Measurements from ENCODE around the gene IL1RAP. TPM values are rescaled to one million over a fixed set of nuclear protein-coding genes. Genes with fewer than 3 reads are reported as not detected.
"Not testable (repeated sequence)": the region's sequence is repeated elsewhere in the genome, so short reads cannot be mapped to it uniquely, and the experiment has no call there.

Gene IL1RAP
- total RNA-seq, 1 donor from 2014 or later: 13.9 TPM

DNA sequence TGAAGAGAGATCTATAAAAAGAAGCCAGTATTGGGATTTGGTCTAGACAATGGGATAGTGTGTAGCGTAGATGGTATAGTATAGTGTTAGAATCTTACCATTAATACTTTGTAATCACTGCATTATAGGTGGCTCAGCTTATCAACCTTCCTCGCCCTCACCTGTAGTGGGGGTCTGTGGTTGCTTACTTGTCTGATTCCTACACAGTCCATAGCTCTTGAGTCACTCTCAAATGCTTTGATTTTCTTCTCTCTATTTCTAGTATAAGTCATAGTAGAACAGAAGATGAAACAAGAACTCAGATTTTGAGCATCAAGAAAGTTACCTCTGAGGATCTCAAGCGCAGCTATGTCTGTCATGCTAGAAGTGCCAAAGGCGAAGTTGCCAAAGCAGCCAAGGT lies 115.2 kb downstream of the IL1RAP start:
- FAIRE-seq: no peak
- DNase-seq (ENCODE audit: low spot score in 2 of 2): no peak

- DNase-seq (ENCODE audit: low spot score in 2 of 2) (no peak), FAIRE-seq (no peak)
Measured at GRCh38 chr3:190631295-190631694, 117.4 kb downstream of the IL1RAP start.

- DNase-seq (ENCODE audit: low spot score in 2 of 2): no peak
- no peak for FAIRE-seq
Measured at GRCh38 chr3:190641564-190641963, 127.7 kb downstream of the IL1RAP start.

- FAIRE-seq (no peak), DNase-seq (ENCODE audit: low spot score in 2 of 2) (no peak)
Measured at GRCh38 chr3:190642016-190642415, 128.1 kb downstream of the IL1RAP start.

DNA sequence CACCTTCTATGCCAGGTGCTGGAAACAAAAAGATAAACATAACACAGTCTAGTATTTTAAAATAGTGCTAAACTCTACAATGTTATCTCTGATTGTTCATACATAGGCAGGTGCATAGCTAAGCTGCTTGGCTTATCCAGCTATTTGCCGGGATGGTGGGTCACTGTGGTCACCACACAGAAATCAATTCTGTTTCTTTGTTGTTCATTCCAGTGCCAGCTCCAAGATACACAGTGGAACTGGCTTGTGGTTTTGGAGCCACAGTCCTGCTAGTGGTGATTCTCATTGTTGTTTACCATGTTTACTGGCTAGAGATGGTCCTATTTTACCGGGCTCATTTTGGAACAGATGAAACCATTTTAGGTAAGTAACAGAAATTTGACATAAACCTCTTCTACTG lies 130.2 kb downstream of the IL1RAP start:
- FAIRE-seq: no peak
- no peak for DNase-seq (ENCODE audit: low spot score in 2 of 2)

DNA sequence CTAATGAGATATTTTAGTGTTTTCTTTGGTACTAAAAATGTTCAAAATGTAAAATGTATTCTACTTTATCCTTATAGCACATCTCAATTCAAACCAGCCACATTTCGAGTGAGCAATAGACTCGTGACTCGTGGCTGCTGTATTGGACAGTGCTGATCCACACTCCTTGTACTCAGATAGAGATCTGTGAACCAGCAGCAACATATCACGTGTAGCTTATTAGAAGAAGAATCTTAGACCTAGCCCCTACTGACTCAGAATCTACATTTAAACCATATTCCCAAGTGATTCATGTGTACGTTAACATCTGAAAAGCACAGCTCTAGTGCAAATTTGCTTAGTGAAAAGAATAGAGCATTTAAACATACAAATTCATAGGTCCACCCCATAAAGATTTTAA lies 130.9 kb downstream of the IL1RAP start:
- DNase-seq (ENCODE audit: low spot score in 2 of 2) (no peak), FAIRE-seq (no peak)

DNA sequence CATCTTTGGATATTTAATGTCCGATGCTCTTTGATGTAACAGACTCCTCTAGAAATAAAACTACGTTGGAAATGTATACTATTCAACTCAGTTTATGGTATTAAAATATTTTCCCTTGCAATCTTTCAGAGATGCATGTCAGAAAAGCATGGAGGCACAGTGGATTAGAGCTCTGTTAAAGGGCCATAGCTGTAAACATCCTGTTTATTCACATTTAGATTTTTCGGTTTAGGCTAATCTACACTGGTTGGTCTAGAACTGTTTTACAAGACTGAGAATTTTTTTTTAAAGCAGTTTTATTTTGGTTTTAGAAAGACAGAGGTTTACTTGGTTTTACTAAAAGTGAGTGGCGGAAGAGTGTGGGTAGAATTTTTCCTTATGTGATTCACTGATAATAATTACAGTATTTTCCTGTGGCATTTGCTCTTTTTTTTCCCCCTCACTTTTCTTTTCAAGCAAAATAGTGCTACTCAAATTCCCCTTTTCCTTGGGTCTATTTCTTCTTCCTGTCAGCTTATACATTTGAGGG lies 132.1 kb downstream of the IL1RAP start:
- DNase-seq (ENCODE audit: low spot score in 2 of 2) (no peak), FAIRE-seq (no peak)

DNA sequence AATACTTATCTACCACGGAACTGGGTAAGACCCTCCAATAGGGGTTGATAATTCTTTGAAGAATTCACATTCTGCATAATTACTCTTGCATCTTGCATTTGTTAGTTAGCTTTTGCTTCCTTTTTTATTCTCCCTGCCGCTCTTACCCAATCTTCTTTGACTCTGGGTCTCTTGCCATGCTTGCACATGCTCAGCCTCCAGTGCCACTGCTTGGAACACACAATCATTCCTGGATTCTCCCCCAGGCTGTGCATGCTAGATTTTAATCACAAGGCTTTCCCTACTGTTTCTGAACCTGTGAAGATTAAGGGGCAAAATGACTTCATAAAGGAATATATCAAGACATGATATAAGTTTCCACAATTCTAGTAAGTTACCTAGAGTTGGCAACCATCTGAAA lies 133.1 kb downstream of the IL1RAP start:
- FAIRE-seq (no peak), DNase-seq (ENCODE audit: low spot score in 2 of 2) (no peak)

- FAIRE-seq: no peak
- DNase-seq (ENCODE audit: low spot score in 2 of 2): no peak
Measured at GRCh38 chr3:190655933-190656332, 142.0 kb downstream of the IL1RAP start.

GRCh38 chr3:190658106-190658505 lies 144.2 kb downstream of the IL1RAP start:
- no peak for FAIRE-seq
- no peak for DNase-seq (ENCODE audit: low spot score in 2 of 2)

DNA sequence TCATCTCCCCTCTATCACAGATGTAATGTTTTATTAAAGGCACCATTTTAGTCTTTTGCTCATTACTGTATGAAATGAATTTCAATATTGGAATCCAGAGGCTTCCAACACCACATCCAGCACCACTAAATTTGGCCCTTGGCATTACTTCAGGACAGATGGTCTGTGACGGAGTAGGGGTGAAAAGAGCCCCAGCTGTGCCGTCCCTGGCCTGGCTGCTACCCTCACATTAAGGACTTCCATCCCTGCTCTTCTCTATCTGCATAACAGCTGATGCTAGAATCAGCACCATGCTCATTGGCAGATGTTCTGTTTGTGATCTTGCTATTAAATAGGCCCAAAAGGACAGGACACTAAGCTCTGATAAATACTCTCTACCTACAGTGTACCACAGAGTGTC lies 152.9 kb downstream of the IL1RAP start:
- DNase-seq (ENCODE audit: low spot score in 2 of 2) (no peak), FAIRE-seq (no peak)

- DNase-seq (ENCODE audit: low spot score in 2 of 2): no peak
- no peak for FAIRE-seq
Measured at GRCh38 chr3:190671658-190672057, 157.8 kb downstream of the IL1RAP start.

DNA sequence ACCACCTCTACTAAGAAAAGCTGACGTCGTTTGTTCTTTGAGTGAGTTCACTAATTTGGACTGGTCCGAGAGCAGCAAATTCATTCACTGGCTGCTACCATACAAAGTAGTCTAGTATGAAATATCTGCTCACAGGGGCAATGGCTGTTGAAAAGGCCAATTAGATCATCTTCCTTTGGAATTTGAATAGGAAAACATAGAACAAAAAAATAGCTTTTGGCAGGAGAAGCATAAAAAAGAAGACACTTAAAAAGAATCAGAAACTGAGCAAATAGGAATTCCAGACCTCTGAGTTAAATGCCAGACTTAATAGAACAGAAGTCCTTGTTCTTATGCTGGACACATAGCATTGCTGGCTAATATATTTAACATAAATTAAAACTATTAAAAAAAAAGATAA lies 159.3 kb downstream of the IL1RAP start:
- no peak for FAIRE-seq
- DNase-seq (ENCODE audit: low spot score in 2 of 2): no peak

DNA sequence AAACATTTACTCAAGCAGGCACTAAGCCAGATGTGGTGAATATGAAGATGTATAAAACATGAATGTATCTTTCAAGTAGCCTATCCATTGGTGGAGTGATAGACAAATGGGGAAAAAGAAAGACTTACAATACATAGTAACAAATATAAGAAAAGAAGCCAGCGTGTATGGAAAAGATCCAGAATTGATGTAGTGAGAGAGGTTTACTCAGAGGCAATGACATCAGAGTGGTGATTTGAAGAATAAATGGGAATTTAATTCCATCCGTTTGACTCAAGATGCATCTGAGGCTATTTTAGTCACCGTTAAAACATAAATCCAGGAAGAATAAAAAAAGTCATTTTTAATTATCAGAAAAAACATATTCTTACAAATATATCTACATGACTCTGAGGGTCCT lies 162.6 kb downstream of the IL1RAP start:
- DNase-seq (ENCODE audit: low spot score in 2 of 2) (no peak), FAIRE-seq (no peak)

DNA sequence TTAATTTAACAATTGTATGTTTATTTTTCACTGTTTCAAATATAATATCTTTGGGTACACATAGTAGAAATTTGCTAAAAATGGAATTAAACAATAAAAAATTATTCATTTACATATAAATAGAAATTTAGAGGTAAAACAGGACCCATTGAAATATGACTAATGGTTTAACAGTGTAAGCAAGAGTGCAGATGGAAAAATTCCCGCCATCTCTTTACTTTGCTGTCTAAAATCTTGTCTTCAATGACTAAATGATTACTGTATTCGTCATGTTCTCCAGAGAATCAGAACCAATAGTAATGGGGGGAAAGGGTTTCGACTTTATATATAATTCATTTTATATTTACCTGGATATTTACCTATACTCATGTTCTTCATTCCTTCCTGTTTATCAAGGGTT lies 163.1 kb downstream of the IL1RAP start:
- FAIRE-seq (no peak), DNase-seq (ENCODE audit: low spot score in 2 of 2) (no peak)

DNA sequence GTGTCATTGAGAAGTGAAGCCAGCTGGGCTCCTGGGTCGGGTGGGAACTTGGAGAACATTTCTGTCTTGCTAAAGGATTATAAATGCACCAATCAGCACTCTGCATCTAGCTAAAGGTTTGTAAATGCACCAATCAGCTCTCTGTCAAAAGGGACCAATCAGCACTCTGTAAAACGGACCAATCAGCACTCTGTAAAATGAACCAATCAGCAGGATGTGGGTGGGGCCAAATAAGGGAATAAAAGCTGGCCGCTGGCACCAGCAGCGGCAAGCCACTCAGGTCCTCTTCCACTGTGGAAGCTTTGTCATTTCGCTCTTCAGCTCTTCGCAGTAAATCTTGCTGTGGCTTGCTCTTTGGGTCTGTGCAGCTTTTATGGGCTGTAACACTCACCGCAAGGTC lies 164.0 kb downstream of the IL1RAP start:
- DNase-seq (ENCODE audit: low spot score in 2 of 2); FAIRE-seq: not testable (repeated sequence)

DNA sequence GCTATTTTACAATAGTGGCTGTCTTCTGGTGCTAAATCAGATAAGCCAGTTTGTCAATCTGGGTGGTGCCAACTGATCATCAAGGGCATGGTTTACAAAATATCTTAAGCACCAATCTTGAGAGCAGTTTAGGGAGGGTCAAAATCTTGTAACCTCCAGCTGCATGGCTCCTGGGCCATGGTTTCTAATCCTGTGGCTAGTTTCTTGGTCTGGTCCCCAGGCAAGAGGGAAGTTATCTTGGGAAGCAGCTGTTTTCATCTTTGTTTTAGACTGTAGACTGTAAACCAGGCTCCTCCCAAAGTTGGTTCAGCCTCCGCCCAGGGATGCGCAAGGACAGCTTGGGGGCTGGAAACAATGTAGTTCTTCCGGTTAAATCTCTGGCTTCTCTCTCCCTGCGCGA lies 166.8 kb downstream of the IL1RAP start:
- FAIRE-seq (no peak), DNase-seq (ENCODE audit: low spot score in 2 of 2) (no peak)

DNA sequence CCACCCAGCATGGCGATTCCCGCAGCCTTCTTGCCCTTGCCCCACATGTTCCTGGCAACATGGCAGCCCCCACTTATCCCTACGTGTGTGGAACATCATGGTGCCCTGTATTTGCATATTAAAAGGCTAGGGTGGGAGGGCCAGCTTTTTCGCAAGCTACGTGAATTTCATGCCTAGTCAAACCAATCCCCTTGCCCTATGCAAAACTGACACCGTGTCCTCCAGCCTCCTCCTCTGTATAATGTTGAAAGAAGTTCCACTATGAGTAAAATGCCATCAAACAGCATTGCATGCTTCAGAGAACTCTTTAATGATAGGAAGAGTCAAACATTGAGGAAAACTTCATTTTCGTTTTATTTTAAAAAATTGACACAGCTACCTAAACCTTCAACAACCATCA lies 170.9 kb downstream of the IL1RAP start:
- no peak for FAIRE-seq
- DNase-seq (ENCODE audit: low spot score in 2 of 2): no peak

DNA sequence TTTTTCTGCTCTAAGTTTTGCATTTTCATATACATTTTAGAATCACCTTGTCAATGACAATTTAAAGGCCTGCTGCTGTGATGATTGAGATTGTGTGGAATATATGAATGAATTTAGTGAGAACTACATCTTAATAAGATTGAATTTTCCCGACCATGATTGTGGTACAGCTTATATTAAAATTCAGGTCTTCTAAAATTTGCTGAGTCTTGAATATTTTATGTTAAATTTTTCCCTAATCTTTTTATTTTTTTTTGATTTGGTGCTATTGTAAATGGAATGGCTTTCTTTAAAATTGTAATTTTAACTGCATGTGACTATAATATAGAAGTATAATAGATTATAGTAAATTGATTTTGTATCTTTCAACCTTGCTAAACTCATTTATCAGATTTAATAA lies 172.1 kb downstream of the IL1RAP start:
- DNase-seq (ENCODE audit: low spot score in 2 of 2) (no peak), FAIRE-seq (no peak)

DNA sequence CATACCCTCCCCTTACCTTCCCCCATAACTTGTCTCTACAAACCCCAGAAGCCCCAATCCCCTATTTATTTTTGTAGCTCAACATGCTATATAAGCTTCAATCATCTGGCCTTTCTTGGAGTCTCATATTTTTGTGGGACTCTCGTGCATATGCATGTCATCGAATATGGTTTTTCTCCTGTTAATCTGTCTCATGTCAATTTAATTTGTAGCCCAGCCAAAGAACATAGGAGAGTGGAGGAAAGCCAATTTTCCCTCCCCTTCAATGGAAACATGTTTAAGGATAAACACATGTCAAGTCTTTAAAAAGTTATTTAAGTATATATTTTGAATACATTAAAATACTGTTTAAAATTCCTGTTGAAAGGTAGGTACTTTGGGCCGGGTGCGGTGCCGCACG lies 176.4 kb downstream of the IL1RAP start:
- FAIRE-seq: no peak
- DNase-seq (ENCODE audit: low spot score in 2 of 2): no peak

GRCh38 chr3:190692256-190692655 lies 178.4 kb downstream of the IL1RAP start:
- no peak for FAIRE-seq

DNA sequence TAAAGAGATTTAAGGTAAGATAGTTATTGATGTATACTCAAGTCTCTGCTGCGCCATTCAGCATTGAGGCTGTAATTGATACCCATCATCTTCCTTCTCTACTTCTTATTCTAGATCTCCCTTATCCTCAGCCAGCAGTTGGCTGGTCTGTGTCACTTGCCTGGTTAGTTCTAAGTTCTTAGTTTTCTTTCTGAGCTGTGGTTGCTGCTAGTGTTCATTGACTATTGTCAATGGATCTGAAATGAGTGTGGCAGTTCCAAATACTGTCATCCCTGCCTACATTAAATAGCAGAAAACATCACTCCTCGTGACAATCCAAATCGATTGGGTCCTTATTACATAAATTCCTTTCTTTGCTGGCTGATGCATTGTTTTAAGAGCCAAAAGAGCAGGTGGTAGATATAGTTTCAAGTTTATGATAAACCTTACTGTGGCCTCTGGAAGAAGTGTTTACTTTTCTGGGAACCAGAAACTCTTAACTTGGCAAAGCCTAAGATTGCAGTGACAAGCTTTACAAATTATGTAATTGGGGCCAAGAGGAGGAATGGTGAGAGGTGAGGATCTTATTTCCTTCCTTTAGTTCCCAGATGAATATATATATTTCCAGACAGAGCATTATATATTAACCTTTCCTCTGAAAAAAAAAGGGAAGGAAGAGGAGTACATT lies 180.6 kb downstream of the IL1RAP start:
- DNase-seq (ENCODE audit: low spot score in 2 of 2) (no peak), FAIRE-seq (no peak)

More at GRCh38 chr3:190692256-190692655, 178.4 kb downstream of the IL1RAP start:
- DNase-seq (ENCODE audit: low spot score in 2 of 2): no peak

DNA sequence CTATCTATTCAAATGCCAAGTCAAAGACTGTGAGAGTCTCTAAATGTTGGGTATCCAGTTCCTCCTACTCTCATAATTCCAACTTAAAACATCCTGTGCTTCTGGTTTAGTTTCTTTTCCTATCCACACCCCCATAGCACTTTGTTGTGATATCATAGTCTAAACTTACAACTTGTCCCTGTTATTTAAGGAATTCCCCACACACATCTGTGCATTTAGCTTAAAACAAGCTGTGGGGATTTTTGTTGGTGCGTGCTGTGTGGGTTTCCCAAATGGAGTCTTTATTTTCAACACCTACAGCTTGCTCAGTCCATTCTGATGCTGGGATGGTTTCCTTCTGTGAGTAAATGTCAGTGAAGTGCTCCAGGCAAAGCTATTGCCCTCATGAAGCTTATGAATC lies 181.3 kb downstream of the IL1RAP start:
- DNase-seq (ENCODE audit: low spot score in 2 of 2): no peak
- FAIRE-seq: no peak

All from frontal cortex (tissue), 4 donors.